ENCODE measurements around the gene NEK7. TPM values are rescaled to one million over a fixed set of nuclear protein-coding genes. Genes with fewer than 3 reads are reported as not detected.

The NEK7 gene
- total and polyA plus RNA-seq, 4 experiments from 2014 or later, result 53.5 to 63.8 (median 57.2) TPM

DNA sequence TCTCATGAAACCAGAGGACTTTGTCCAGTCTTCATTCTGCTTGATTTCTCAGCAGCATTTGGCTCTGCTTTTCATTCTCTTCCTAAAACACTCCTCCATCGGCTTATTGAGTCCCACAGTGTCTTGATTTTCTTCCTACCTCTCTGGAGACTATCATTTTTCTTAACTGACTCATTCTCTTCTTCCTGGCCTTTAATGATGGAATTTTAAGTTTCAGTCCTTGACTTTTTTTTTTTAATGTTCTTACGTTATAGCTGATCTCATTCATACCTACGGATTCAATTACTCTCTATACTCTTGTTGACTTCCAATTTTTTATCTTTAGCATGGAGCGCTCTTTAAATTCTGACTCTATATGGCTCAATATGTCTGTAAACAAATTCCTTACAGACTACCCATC is 111.1 kb downstream of the NEK7 start:
- no peak for DNase-seq
- CTCF ChIA-PET (ENCODE audit: partially characterized antibody), result interaction anchor here (1.0 kb wide), 1 partner anchor 112 kb away, joined by 3 read pairs; no protein-coding TSS in a partner anchor
- Histone ChIP-seq H3K27me3 (ENCODE audit: insufficient read depth, low read length) (no peaks in the 10 kb centered on the region), H3K4me1 (ENCODE audit: insufficient read depth, low read length) (no peaks in the 10 kb centered on the region), H3K9me3 (ENCODE audit: control insufficient read depth in 1 of 2, low read length in 2 of 2) (no peaks in the 10 kb centered on the region), H3K4me3 (ENCODE audit: low read length in 2 of 2) (no peak overlapping the region), H3K27ac (ENCODE audit: low read depth, low read length) (no peak overlapping the region), H3K36me3 (ENCODE audit: insufficient read depth, low read length) (no peaks in the 10 kb centered on the region)
- peaks cover 5 to 10% of the 10 kb centered on the region in 2 donors for H3K36me3 Mint-ChIP-seq
- no peaks in the 10 kb centered on the region for H3K9me3 Mint-ChIP-seq
- no peaks in the 10 kb centered on the region for H3K27me3 Mint-ChIP-seq
- H3K27ac Mint-ChIP-seq, result no peak overlapping the region
- no peak overlapping the region for H3K4me3 Mint-ChIP-seq
- intact Hi-C loops (cut with micrococcal nuclease), result no loop called here
- POLR2A ChIA-PET (ENCODE audit: partially characterized antibody), result no interaction called here
- H3K4me1 Mint-ChIP-seq, result peaks cover 13 to 18% (median 15%) of the 10 kb centered on the region in 4 donors

DNA sequence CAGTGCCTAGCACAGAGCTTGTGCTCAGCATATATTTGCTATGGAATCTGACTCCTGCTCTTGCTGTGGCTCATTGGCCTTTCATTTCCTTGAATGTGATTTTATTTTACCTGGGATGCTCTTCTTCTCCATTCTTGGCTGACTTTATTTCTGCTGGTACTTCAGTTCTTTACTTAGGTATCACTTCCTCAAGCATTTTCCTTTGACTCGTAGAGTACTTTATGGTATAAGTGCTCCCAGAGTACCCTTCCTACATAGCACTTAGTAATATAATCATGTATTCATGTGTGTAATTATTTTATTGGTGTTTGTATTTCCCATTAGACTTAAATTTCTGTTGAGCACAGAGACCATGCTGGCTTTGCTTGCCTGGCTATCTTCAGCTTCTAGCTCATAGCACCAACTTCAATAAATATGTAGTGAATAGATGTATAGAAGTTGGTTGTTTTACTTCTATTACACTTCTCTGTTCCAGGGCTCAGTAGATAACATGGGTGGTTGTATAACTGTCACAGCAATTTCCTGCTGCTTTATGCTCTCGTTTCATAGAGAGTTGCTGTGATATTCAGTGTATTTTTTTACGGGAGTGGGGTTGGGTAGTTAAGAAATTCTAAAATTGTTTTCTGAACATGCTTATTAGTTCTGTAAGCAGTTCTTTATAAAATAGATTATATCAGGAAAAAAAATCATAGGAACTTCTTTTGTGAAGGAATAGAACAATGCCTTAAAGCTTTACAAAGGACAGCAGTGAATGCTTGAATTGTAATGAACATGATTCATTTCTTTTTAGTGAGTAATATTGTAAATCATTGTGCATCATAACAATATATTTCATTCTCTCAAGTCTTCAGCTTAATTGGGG is 112.2 kb downstream of the NEK7 start:
- no peaks in the 10 kb centered on the region for H3K4me1 ChIP-seq (ENCODE audit: insufficient read depth, low read length)
- Mint-ChIP-seq H3K4me3 (no peak overlapping the region), H3K27me3 (no peaks in the 10 kb centered on the region), H3K27ac (no peak overlapping the region), H3K4me1 (peaks cover 13 to 17% (median 16%) of the 10 kb centered on the region in 4 donors), H3K9me3 (no peaks in the 10 kb centered on the region), H3K36me3 (peaks cover 5 to 7% of the 10 kb centered on the region in 2 donors)
- CTCF ChIA-PET (ENCODE audit: partially characterized antibody), result no interaction called here
- H3K27me3 ChIP-seq (ENCODE audit: insufficient read depth, low read length), result no peaks in the 10 kb centered on the region
- intact Hi-C loops (cut with micrococcal nuclease), result no loop called here
- no peaks in the 10 kb centered on the region for H3K36me3 ChIP-seq (ENCODE audit: insufficient read depth, low read length)
- H3K9me3 ChIP-seq (ENCODE audit: control insufficient read depth in 1 of 2, low read length in 2 of 2), result no peaks in the 10 kb centered on the region
- POLR2A ChIA-PET (ENCODE audit: partially characterized antibody), result no interaction called here
- no peak overlapping the region for H3K4me3 ChIP-seq (ENCODE audit: low read length in 2 of 2)
- DNase-seq, result no peak
- no peak overlapping the region for H3K27ac ChIP-seq (ENCODE audit: low read depth, low read length)

DNA sequence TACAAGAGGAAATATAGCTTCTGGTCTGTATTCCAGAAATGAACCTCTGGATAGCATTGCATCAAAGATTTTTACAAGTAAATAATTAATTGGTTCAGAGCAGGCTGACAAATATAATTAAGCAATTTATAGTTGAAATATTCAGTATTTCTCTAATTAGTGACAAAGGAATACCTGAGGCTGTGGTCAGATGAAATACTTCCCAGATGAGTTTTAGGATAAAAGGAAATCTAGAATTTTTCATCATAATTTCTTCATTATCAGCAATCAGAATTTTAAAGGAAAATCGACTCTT is 112.8 kb downstream of the NEK7 start:
- POLR2A ChIA-PET (ENCODE audit: partially characterized antibody), result no interaction called here
- Histone ChIP-seq H3K27me3 (ENCODE audit: insufficient read depth, low read length) (no peaks in the 10 kb centered on the region), H3K4me3 (ENCODE audit: low read length in 2 of 2) (no peak overlapping the region), H3K36me3 (ENCODE audit: insufficient read depth, low read length) (no peaks in the 10 kb centered on the region), H3K9me3 (ENCODE audit: control insufficient read depth in 1 of 2, low read length in 2 of 2) (no peaks in the 10 kb centered on the region), H3K4me1 (ENCODE audit: insufficient read depth, low read length) (no peaks in the 10 kb centered on the region), H3K27ac (ENCODE audit: low read depth, low read length) (no peak overlapping the region)
- intact Hi-C loops (cut with micrococcal nuclease), result no loop called here
- Mint-ChIP-seq H3K27ac (no peak overlapping the region), H3K36me3 (peaks cover 5% of the 10 kb centered on the region in 2 donors), H3K27me3 (no peaks in the 10 kb centered on the region), H3K9me3 (no peaks in the 10 kb centered on the region), H3K4me3 (no peak overlapping the region), H3K4me1 (peaks cover 13 to 19% (median 17%) of the 10 kb centered on the region in 4 donors)
- CTCF ChIA-PET (ENCODE audit: partially characterized antibody), result no interaction called here
- no peak for DNase-seq

DNA sequence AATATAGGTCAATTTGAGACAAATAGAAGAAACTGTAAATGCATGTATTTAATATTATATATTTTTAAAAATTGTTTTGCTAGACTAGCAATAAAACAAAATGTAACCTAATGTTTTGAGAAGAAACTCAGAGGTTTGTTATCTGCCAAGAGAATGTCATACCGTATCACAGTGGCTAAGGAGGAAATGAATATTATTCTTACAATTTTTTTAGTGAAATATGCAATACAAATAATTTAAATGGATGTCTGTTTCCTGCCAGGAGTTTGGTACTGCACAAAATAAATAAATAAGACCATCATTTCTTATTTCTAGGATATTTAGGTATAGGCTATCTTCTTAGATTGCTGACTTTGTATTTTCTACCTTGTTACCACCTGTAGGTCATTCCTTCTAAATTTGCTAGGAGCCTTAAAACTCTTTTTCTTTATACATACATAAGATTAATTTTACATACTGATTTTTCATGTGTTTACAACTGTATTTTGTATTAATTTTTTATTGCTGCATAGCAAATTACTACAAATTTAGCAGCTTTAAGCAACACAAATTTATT is 113.6 kb downstream of the NEK7 start:
- no peaks in the 10 kb centered on the region for H3K36me3 ChIP-seq (ENCODE audit: insufficient read depth, low read length)
- ChIA-PET POLR2A (ENCODE audit: partially characterized antibody) (no interaction called here), CTCF (ENCODE audit: partially characterized antibody) (no interaction called here)
- H3K27me3 ChIP-seq (ENCODE audit: insufficient read depth, low read length), result no peaks in the 10 kb centered on the region
- no peaks in the 10 kb centered on the region for H3K9me3 Mint-ChIP-seq
- intact Hi-C loops (cut with micrococcal nuclease), result loop anchor here (10.0 kb wide), 1 partner anchor 424 kb away; no protein-coding TSS in a partner anchor
- no peak overlapping the region for H3K27ac ChIP-seq (ENCODE audit: low read depth, low read length)
- H3K4me1 Mint-ChIP-seq, result peaks cover 7 to 15% (median 13%) of the 10 kb centered on the region in 4 donors
- H3K9me3 ChIP-seq (ENCODE audit: control insufficient read depth in 1 of 2, low read length in 2 of 2), result no peaks in the 10 kb centered on the region
- H3K4me1 ChIP-seq (ENCODE audit: insufficient read depth, low read length), result no peaks in the 10 kb centered on the region
- H3K27ac Mint-ChIP-seq, result no peak overlapping the region
- no peak overlapping the region for H3K4me3 ChIP-seq (ENCODE audit: low read length in 2 of 2)
- peaks cover 3 to 5% of the 10 kb centered on the region in 2 donors for H3K36me3 Mint-ChIP-seq
- no peak for DNase-seq
- H3K4me3 Mint-ChIP-seq, result no peak overlapping the region
- H3K27me3 Mint-ChIP-seq, result no peaks in the 10 kb centered on the region

DNA sequence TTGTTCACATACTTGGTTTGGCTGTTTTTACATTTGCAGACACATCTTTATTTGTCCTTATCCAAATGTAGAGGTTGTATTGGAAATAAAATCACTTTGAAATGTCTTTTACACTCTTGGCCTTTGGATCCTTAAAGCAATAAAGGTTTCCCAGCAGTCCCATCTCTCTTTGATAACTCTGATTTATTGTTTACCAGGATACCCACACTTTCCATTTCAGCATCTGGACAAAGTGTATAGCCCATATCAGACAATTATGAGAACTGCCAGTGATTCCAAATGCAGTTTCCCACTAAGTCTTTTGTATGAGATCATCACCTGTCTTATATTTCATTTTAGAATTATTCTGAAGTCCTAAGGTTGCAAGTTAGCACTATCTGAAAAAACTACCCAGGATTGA is 114.7 kb downstream of the NEK7 start:
- H3K9me3 ChIP-seq (ENCODE audit: control insufficient read depth in 1 of 2, low read length in 2 of 2), result no peaks in the 10 kb centered on the region
- Mint-ChIP-seq H3K4me1 (peaks cover 4 to 15% (median 11%) of the 10 kb centered on the region in 4 donors), H3K4me3 (no peak overlapping the region), H3K36me3 (peaks cover 3 to 5% of the 10 kb centered on the region in 2 donors), H3K27me3 (no peaks in the 10 kb centered on the region), H3K9me3 (no peaks in the 10 kb centered on the region), H3K27ac (no peak overlapping the region)
- no peak for DNase-seq
- ChIA-PET POLR2A (ENCODE audit: partially characterized antibody) (no interaction called here), CTCF (ENCODE audit: partially characterized antibody) (interaction anchor here (0.6 kb wide), 1 partner anchor 503 kb away, joined by 3 read pairs; no protein-coding TSS in a partner anchor)
- no peak overlapping the region for H3K4me3 ChIP-seq (ENCODE audit: low read length in 2 of 2)
- no peaks in the 10 kb centered on the region for H3K4me1 ChIP-seq (ENCODE audit: insufficient read depth, low read length)
- H3K27ac ChIP-seq (ENCODE audit: low read depth, low read length), result no peak overlapping the region
- no peaks in the 10 kb centered on the region for H3K27me3 ChIP-seq (ENCODE audit: insufficient read depth, low read length)
- intact Hi-C loops (cut with micrococcal nuclease), result loop anchor here (10.0 kb wide), 1 partner anchor 423 kb away; no protein-coding TSS in a partner anchor
- H3K36me3 ChIP-seq (ENCODE audit: insufficient read depth, low read length), result no peaks in the 10 kb centered on the region

DNA sequence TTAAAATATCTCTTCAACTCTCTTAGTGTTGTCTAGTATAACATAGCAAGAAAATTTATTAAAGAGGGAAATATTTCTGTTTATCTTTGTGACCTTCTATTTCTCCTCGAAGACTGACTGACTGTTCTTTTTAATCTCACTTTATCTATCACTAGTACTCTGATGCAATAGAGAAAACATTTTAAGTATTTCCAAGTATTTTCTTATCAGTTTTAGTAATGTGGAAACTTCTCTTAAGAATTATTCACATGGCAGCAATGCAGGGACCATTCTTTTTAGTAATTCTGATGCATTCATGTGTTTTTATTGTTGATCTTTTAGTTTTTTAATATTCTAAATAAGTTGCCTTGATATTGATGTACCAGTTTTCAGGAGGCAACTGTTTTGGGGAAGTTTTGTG is 115.7 kb downstream of the NEK7 start:
- DNase-seq, result no peak
- H3K27ac Mint-ChIP-seq, result no peak overlapping the region

DNA sequence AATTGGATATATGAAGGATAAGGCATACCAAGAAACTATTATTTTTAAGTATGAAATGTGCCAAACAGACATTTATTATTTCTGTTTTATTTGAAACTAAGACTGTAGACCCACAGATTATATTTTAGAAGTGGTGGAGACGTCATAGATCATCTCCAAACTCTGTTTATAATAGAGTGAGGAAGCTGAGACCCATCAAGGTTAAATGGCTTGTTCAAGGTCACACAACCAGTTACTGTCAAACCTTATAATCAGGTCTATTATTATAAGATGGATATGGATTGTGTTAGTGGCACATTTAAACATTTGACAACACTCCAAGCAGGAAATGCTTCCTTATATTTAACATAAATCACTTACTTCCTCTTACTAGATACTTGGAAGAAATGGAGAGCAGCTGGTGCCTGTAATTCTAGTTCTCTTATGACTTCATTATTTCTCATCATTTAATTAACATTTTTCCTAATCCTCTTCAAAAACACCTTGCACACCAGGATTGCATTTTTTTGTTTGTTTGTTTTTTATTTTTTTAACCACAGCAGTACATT is 117.0 kb downstream of the NEK7 start:
- H3K9me3 Mint-ChIP-seq, result no peaks in the 10 kb centered on the region
- H3K4me1 ChIP-seq (ENCODE audit: insufficient read depth, low read length), result no peaks in the 10 kb centered on the region
- no peak overlapping the region for H3K4me3 ChIP-seq (ENCODE audit: low read length in 2 of 2)
- H3K36me3 ChIP-seq (ENCODE audit: insufficient read depth, low read length), result peaks cover 1% of the 10 kb centered on the region
- ChIA-PET POLR2A (ENCODE audit: partially characterized antibody) (no interaction called here), CTCF (ENCODE audit: partially characterized antibody) (no interaction called here)
- intact Hi-C loops (cut with micrococcal nuclease), result loop anchor here (10.0 kb wide), 1 partner anchor 421 kb away; no protein-coding TSS in a partner anchor
- no peak overlapping the region for H3K27ac ChIP-seq (ENCODE audit: low read depth, low read length)
- no peak for DNase-seq
- no peaks in the 10 kb centered on the region for H3K27me3 Mint-ChIP-seq
- H3K4me1 Mint-ChIP-seq, result peaks cover 4 to 15% (median 11%) of the 10 kb centered on the region in 4 donors
- no peak overlapping the region for H3K4me3 Mint-ChIP-seq
- H3K9me3 ChIP-seq (ENCODE audit: control insufficient read depth in 1 of 2, low read length in 2 of 2), result no peaks in the 10 kb centered on the region
- peak overlapping the region in 2 of 7 donors; percentile 57 for H3K27ac Mint-ChIP-seq
- H3K36me3 Mint-ChIP-seq, result peaks cover 4 to 5% of the 10 kb centered on the region in 2 donors
- no peaks in the 10 kb centered on the region for H3K27me3 ChIP-seq (ENCODE audit: insufficient read depth, low read length)

More for the DNA sequence above, 115.7 kb downstream of the NEK7 start:
- intact Hi-C loops (cut with micrococcal nuclease), result loop anchor here (10.0 kb wide), 1 partner anchor 422 kb away; no protein-coding TSS in a partner anchor
- CTCF ChIA-PET (ENCODE audit: partially characterized antibody), result no interaction called here
- POLR2A ChIA-PET (ENCODE audit: partially characterized antibody), result no interaction called here
- no peaks in the 10 kb centered on the region for H3K27me3 Mint-ChIP-seq
- H3K9me3 ChIP-seq (ENCODE audit: control insufficient read depth in 1 of 2, low read length in 2 of 2), result no peaks in the 10 kb centered on the region
- no peak overlapping the region for H3K4me3 Mint-ChIP-seq
- no peak overlapping the region for H3K27ac ChIP-seq (ENCODE audit: low read depth, low read length)
- peaks cover 3 to 5% of the 10 kb centered on the region in 2 donors for H3K36me3 Mint-ChIP-seq
- peaks cover 4 to 15% (median 11%) of the 10 kb centered on the region in 4 donors for H3K4me1 Mint-ChIP-seq
- H3K27me3 ChIP-seq (ENCODE audit: insufficient read depth, low read length), result no peaks in the 10 kb centered on the region
- no peak overlapping the region for H3K4me3 ChIP-seq (ENCODE audit: low read length in 2 of 2)
- H3K4me1 ChIP-seq (ENCODE audit: insufficient read depth, low read length), result no peaks in the 10 kb centered on the region
- H3K9me3 Mint-ChIP-seq, result no peaks in the 10 kb centered on the region
- no peaks in the 10 kb centered on the region for H3K36me3 ChIP-seq (ENCODE audit: insufficient read depth, low read length)
